ENCODE measurements around the gene PDE11A. TPM values are rescaled to one million over a fixed set of nuclear protein-coding genes. Genes with fewer than 3 reads are reported as not detected.
A peak's percentile ranks its signal among the peaks of the same experiment; 100 is the strongest.

The PDE11A gene
- total RNA-seq, 4 donors from 2014 or later: 0.11 to 1.2 (median 0.26) TPM

- peak in 1 of 2 donors; percentile 21 for DNase-seq (ENCODE audit: low spot score in 2 of 2)
- WGBS, 2 donors: 42 to 56% methylated on average over 3 of the region's 3 CpGs
- H3K4me3 ChIP-seq (ENCODE audit: low read depth, poor library complexity, severe bottlenecking): no peak overlapping the region
- intact Hi-C loops (cut with DNase I; ENCODE audit: low total_unique reads): loop anchor here (5.0 kb wide), 1 partner anchor 112 kb away; no protein-coding TSS in a partner anchor
- TF ChIP-seq CTCF (IDR thresholded peaks at IDR 0.05) (peak in 1 of 3 donors; percentile 5), POLR2A (IDR thresholded peaks at IDR 0.05) (no peak)
Observed at GRCh38 chr2:177604271-177605065, 468.1 kb downstream of the PDE11A start.

GRCh38 chr2:177603768-177604167, 468.8 kb downstream of the PDE11A start:
- TF ChIP-seq POLR2A (IDR thresholded peaks at IDR 0.05): no peak
- no peak for TF ChIP-seq CTCF (IDR thresholded peaks at IDR 0.05)
- H3K4me3 ChIP-seq (ENCODE audit: low read depth, poor library complexity, severe bottlenecking): no peak overlapping the region
- intact Hi-C loops (cut with DNase I; ENCODE audit: low total_unique reads): no loop called here
- DNase-seq (ENCODE audit: low spot score in 2 of 2): no peak
- WGBS, 2 donors: 69 to 72% methylated on average over 3 of the region's 3 CpGs

DNA sequence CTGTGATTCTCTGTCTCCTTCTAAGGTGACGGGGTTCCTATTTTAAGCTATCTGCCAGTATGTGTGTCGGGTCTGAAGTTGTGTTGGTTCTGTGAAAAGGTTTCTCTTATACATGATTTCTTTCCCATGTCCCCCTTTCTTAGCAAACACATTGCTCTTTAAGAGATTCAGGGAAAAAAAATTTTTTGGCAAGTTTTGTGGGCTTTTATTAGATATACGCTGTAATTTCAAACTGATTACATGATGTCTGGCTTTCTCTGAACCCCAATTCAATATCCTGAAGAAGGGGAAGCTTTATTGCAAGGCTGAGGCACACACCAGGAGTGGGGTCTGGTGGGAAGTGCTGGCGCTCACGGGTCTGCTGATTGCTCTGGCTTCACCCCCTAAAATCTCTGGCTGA, 469.4 kb downstream of the PDE11A start:
- no peak overlapping the region for H3K4me3 ChIP-seq (ENCODE audit: low read depth, poor library complexity, severe bottlenecking)
- DNase-seq (ENCODE audit: low spot score in 2 of 2): no peak
- TF ChIP-seq CTCF (IDR thresholded peaks at IDR 0.05) (no peak), POLR2A (IDR thresholded peaks at IDR 0.05) (no peak)
- intact Hi-C loops (cut with DNase I; ENCODE audit: low total_unique reads): no loop called here
- 85 to 87% methylated on average over 5 of the region's 5 CpGs for WGBS, 2 donors

DNA sequence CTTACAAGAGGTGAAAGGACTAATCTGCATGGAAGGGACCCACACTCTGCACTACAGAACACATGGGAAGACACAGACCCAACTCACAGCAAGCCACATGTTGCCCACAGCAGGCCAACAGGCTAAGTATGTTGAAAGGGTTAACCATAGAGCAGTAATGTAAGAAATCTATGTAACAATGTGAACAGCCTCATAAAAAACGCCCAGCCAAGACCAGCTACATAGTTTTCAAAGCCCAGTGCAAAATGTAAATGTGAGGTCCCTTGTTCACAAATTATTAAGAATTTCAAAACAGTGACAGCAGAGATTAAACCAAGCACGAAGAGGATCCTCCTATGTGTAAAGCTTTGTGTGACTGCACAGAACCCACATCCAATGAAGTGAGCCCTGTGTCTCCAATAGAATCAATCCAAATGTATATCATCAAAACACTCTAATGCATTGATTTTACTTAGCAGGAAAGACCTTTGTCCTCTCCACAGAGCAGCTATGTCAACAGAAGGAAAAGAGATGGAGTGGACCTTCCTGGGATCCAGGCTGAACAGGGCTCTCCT, 469.9 kb downstream of the PDE11A start:
- intact Hi-C loops (cut with DNase I; ENCODE audit: low total_unique reads): no loop called here
- DNase-seq (ENCODE audit: low spot score in 2 of 2): no peak
- no peak overlapping the region for H3K4me3 ChIP-seq (ENCODE audit: low read depth, poor library complexity, severe bottlenecking)
- no peak for TF ChIP-seq POLR2A (IDR thresholded peaks at IDR 0.05)
- no peak for TF ChIP-seq CTCF (IDR thresholded peaks at IDR 0.05)
- 76 to 87% methylated on average over 2 of the region's 2 CpGs for WGBS, 2 donors

GRCh38 chr2:177600917-177601316, 471.7 kb downstream of the PDE11A start:
- H3K4me3 ChIP-seq (ENCODE audit: low read depth, poor library complexity, severe bottlenecking): no peak overlapping the region
- DNase-seq (ENCODE audit: low spot score in 2 of 2): no peak
- intact Hi-C loops (cut with DNase I; ENCODE audit: low total_unique reads): no loop called here
- TF ChIP-seq CTCF (IDR thresholded peaks at IDR 0.05) (no peak), POLR2A (IDR thresholded peaks at IDR 0.05) (no peak)
- WGBS, 2 donors: 84 to 88% methylated on average over 2 of the region's 2 CpGs

All from lower leg skin (tissue), 4 donors.